Measurements from ENCODE around the gene PRKCSH. TPM values are rescaled to one million over a fixed set of nuclear protein-coding genes. Genes with fewer than 3 reads are reported as not detected.

Gene PRKCSH
- total and polyA plus RNA-seq, 10 of the 15 experiments (the other 5 are each of a cell fraction or from before 2014, with no cell fraction given): 1.1 to 280 (median 44.1) TPM

DNA sequence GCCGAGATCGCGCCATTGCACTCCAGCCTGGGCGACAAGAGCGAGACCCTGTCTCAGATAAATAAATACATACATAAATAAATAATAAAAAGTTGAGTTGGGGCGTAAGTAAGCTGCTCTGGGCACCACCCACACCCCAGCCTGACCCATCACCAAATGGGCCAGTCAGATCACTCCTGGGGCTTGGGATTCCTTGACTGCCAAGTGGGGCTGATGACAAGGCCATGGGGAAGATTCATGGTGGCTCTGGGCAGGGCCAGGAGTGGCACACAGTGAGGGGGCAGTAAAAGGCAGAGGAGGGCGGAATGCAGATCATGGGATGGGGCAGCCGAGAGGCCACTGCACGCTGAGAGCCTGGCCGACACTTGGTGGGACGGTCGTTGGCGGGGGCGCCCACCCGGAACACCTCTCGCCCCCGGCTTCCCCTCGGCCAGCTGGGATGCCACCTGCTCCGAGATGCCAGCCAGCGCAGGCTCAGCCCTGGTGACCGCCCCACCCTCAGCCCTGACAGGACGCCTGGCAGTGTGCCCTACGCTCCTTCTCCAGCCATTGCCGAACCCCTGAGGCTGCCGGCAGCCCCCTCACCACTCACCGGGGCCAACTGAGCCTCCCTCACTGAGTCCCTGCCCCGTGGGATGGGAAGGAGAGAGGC, 59.3 kb downstream of the PRKCSH start (continued):
- no peak for TF ChIP-seq ELK1 (IDR thresholded peaks at IDR 0.05; ENCODE audit: low read depth, low read length)
- TF ChIP-seq ZNF384 (IDR thresholded peaks at IDR 0.05; ENCODE audit: borderline replicate concordance, low read depth, low read length): no peak
- TF ChIP-seq CREM (IDR thresholded peaks at IDR 0.05; ENCODE audit: low read depth): no peak

GRCh38 chr19:11495481-11495880, 60.0 kb downstream of the PRKCSH start:
- no peaks in the 10 kb centered on the region for H3K79me2 ChIP-seq (ENCODE audit: control insufficient read depth, insufficient read depth, low read length)
- no peak overlapping the region for H3K4me3 ChIP-seq
- H3K36me3 ChIP-seq (ENCODE audit: control insufficient read depth in 2 of 2, insufficient read depth in 2 of 2, low read length in 1 of 2): peaks cover 5 to 6% of the 10 kb centered on the region in 2 experiments; a peak in 3 of 4 replicates
- H3K4me1 ChIP-seq (ENCODE audit: control insufficient read depth, insufficient read depth, low read length): no peaks in the 10 kb centered on the region
- CTCF ChIA-PET: interaction anchor here (1.3 to 3.0 kb wide), 3 partner anchors 8 to 93 kb away, joined by 4 to 12 read pairs (median 5); no protein-coding TSS in a partner anchor
- POLR2A ChIA-PET: interaction anchor here (0.6 kb wide), 1 partner anchor 13 kb away, joined by 3 read pairs; no protein-coding TSS in a partner anchor
- no peak for FAIRE-seq
- ATAC-seq: no peak
- SMC1A ChIA-PET (ENCODE audit: uncharacterized antibody, unreplicated experiment): interaction anchor here (1.3 kb wide), 1 partner anchor 96 kb away, joined by 4 read pairs; no protein-coding TSS in a partner anchor
- no peak overlapping the region for H2AFZ ChIP-seq (ENCODE audit: control insufficient read depth, low read depth, low read length)
- DNase-seq (ENCODE audit: low read depth, low spot score): no peak
- intact Hi-C loops (cut with micrococcal nuclease; ENCODE audit: unreplicated experiment): no loop called here
- H3K27ac ChIP-seq (ENCODE audit: control insufficient read depth, insufficient read depth): no peak overlapping the region
- BruUV-seq (replicated peaks): no TSS peak
- no peaks in the 10 kb centered on the region for H3K27me3 ChIP-seq (replicated peaks in 1 of 2; ENCODE audit: control insufficient read depth in 2 of 2, insufficient read depth in 2 of 2, low read length in 1 of 2)
- RAD21 ChIA-PET (ENCODE audit: unreplicated experiment): interaction anchor here (0.7 kb wide), 1 partner anchor 54 kb away, joined by 3 read pairs; no protein-coding TSS in a partner anchor
- H3K4me2 ChIP-seq (ENCODE audit: control insufficient read depth, insufficient read depth): no peak overlapping the region
- no peaks in the 10 kb centered on the region for H4K20me1 ChIP-seq (ENCODE audit: control insufficient read depth, insufficient read depth)
- in situ Hi-C loops (cut with MboI): loop anchor here (5.0 kb wide), 1 partner anchor 92 kb away; no protein-coding TSS in a partner anchor
- no peak overlapping the region for H3K9ac ChIP-seq (ENCODE audit: control insufficient read depth, insufficient read depth, low read length)
- 83% methylated on average over 10 of the region's 10 CpGs for WGBS (ENCODE audit: insufficient coverage, insufficient replicate concordance, low lambda C conversion rate, missing lambda C conversion rate)
- no peaks in the 10 kb centered on the region for H3K9me3 ChIP-seq (replicated peaks; ENCODE audit: control insufficient read depth, insufficient read depth, low read length)
- TF ChIP-seq MEF2B (IDR thresholded peaks at IDR 0.05; ENCODE audit: partially characterized antibody, poor library complexity, severe bottlenecking) (no peak), CHD4 (IDR thresholded peaks at IDR 0.05) (no peak), IRF5 (IDR thresholded peaks at IDR 0.05; ENCODE audit: borderline replicate concordance) (no peak), ZBTB11 (CRISPR knock-in tag; IDR thresholded peaks at IDR 0.05) (no peak), HDAC2 (IDR thresholded peaks at IDR 0.05) (no peak), MLLT1 (IDR thresholded peaks at IDR 0.05) (no peak), BHLHE40 (IDR thresholded peaks at IDR 0.05; ENCODE audit: borderline replicate concordance in 1 of 2, low read depth in 2 of 2, low read length in 1 of 2) (no peak), FOXK2 (IDR thresholded peaks at IDR 0.05) (no peak), CREM (IDR thresholded peaks at IDR 0.05; ENCODE audit: low read depth) (no peak), ZNF622 (IDR thresholded peaks at IDR 0.05) (no peak)
- TF ChIP-seq, protein P1, sequence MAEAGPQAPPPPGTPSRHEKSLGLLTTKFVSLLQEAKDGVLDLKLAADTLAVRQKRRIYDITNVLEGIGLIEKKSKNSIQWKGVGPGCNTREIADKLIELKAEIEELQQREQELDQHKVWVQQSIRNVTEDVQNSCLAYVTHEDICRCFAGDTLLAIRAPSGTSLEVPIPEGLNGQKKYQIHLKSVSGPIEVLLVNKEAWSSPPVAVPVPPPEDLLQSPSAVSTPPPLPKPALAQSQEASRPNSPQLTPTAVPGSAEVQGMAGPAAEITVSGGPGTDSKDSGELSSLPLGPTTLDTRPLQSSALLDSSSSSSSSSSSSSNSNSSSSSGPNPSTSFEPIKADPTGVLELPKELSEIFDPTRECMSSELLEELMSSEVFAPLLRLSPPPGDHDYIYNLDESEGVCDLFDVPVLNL (IDR thresholded peaks at IDR 0.05; ENCODE audit: low read depth, low read length): no peak

All from GM12878 (cell line).